HEK293T (cell line): Measurements from ENCODE around the gene PEX5.

Experiments
- FOXA1 ChIP-seq: fragments of 450-650 bp; IDR thresholded peaks from 2 replicates; pipeline ENCODE4 v1.6.1; 2016; ENCODE audit warnings: mild to moderate bottlenecking
- FOXM1 ChIP-seq: fragments of 450-650 bp; IDR thresholded peaks from 2 replicates; pipeline ENCODE4 v1.6.1; 2017; ENCODE audit warnings: mild to moderate bottlenecking, borderline replicate concordance

DNA sequence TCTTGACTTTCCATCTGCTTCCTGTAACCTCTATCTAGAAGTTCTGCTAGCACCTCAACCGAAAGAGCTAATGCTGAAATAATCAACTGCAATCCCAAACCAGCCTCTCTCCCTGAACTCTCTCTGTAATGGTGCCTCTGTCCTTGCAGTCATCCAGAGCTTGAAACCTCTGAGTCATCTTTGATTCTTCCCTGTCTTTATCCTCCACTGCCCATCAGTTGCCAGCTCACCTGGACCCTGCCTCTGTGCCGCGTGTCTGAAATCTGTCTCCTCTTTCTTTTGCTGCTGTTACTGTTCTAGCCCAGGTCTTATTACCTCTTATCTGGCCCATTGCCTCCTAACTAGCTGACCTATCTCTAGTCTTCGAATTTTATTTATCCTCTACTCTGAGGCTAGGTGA is 43.8 kb upstream of the PEX5 start:
- TF ChIP-seq FOXA1 (no peak), FOXM1 (no peak)
